OCI-LY1 (cell line): ENCODE measurements around the gene SPATA12.
A peak's percentile ranks its signal among the peaks of the same experiment; 100 is the strongest.

ENCODE experiments used
- H2AFZ ChIP-seq: fragments of 200-600 bp; sonication (generic), shearing (Covaris generic); 2 replicates; pipeline ENCODE4 v1.6.0; 2014; ENCODE audit warnings: antibody characterized with exemption, mild to moderate bottlenecking, low read length
- H3F3A ChIP-seq: fragments of 200-600 bp; sonication (generic), shearing (Covaris generic); 2 replicates; pipeline ENCODE4 v1.6.0; 2014; ENCODE audit warnings: mild to moderate bottlenecking, antibody characterized with exemption, low read length, moderate library complexity; ENCODE audit not compliant: insufficient read depth
- H3K27ac ChIP-seq: fragments of 200-600 bp; sonication (generic); 2 replicates; pipeline ENCODE4 v1.5.1; 2014; ENCODE audit warnings: low read length, mixed run types, mild to moderate bottlenecking, low read depth; ENCODE audit not compliant: poor library complexity, severe bottlenecking
- H3K27me3 ChIP-seq: fragments of 200-600 bp; sonication (generic); 2 replicates; pipeline ENCODE4 v1.6.0; 2014; ENCODE audit warnings: antibody characterized with exemption, mild to moderate bottlenecking, low read length, moderate library complexity; ENCODE audit not compliant: insufficient read depth
- H3K36me3 ChIP-seq: fragments of 200-600 bp; sonication (generic); 2 replicates; pipeline ENCODE4 v1.6.1; 2014; ENCODE audit warnings: mild to moderate bottlenecking, antibody characterized with exemption, low read length, moderate library complexity, mixed read lengths; ENCODE audit not compliant: insufficient read depth
- H3K4me1 ChIP-seq: fragments of 200-600 bp; sonication (generic); 2 replicates; pipeline ENCODE4 v1.5.1; 2014; ENCODE audit warnings: mild to moderate bottlenecking, low read length, moderate library complexity; ENCODE audit not compliant: insufficient read depth, severe bottlenecking
- H3K4me2 ChIP-seq: fragments of 200-600 bp; sonication (generic), shearing (Covaris generic); 2 replicates; pipeline ENCODE4 v1.6.1; 2014; ENCODE audit warnings: low read length
- H3K4me3 ChIP-seq: fragments of 200-600 bp; sonication (generic); 2 replicates; pipeline ENCODE4 v1.5.1; 2014; ENCODE audit warnings: low read length, low read depth, mild to moderate bottlenecking, mixed read lengths; ENCODE audit not compliant: poor library complexity, severe bottlenecking
- H3K79me2 ChIP-seq: fragments of 200-600 bp; shearing (Covaris generic); 2 replicates; pipeline ENCODE4 v1.6.1; 2016; ENCODE audit warnings: mixed run types, low read length, mixed read lengths; ENCODE audit not compliant: insufficient read depth
- H3K9ac ChIP-seq: fragments of 200-600 bp; sonication (generic), shearing (Covaris generic); 2 replicates; pipeline ENCODE4 v1.6.1; 2014; ENCODE audit warnings: mild to moderate bottlenecking, low read length, mixed read lengths
- H3K9me2 ChIP-seq: fragments of 200-600 bp; sonication (generic), shearing (Covaris generic); 2 replicates; pipeline ENCODE4 v1.6.1; 2014; ENCODE audit warnings: low read depth, mild to moderate bottlenecking, low read length, mixed read lengths
- H3K9me3 ChIP-seq: fragments of 200-600 bp; shearing (Covaris generic); 2 replicates; pipeline ENCODE4 v1.6.1; 2014; ENCODE audit warnings: low read length, mixed read lengths
- H4K20me1 ChIP-seq: fragments of 200-600 bp; sonication (generic), shearing (Covaris generic); 2 replicates; pipeline ENCODE4 v1.6.0; 2016; ENCODE audit warnings: mild to moderate bottlenecking, low read length; ENCODE audit not compliant: insufficient read depth
- EZH2 ChIP-seq: fragments of 200-600 bp; sonication (generic), shearing (Covaris generic); IDR thresholded peaks from 2 replicates; pipeline ENCODE4 v1.8.0; 2017; ENCODE audit warnings: borderline replicate concordance, mixed run types, mild to moderate bottlenecking, antibody characterized with exemption, low read length, moderate library complexity, mixed read lengths
- TF ChIP-seq, protein P1 (sequence below): fragments of 200-600 bp; sonication (generic), shearing (Covaris generic); IDR thresholded peaks from 2 replicates; pipeline ENCODE4 v1.5.1; 2017; ENCODE audit warnings: mild to moderate bottlenecking, antibody characterized with exemption, low read length, moderate library complexity, mixed read lengths

Gene SPATA12

DNA sequence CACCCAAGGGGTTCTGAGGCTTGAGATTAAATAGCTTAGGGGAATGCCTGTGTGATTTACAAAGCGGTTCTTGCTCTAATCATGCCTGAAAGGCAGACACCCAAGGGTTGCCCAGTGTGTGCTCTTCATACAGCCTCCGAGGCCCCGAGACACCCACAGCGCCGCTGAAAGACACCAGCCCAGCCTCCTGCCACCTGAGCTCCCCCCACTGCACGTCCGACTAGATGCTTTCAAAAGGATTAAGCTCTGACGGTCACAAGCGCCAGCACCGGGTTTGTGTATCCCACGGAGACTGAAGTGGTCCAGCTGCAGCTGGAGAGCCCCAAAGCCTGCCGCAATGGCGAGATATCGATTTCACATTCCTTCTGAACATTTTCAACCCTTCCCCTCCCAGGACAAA lies 50.3 kb downstream of the SPATA12 start:
- Histone ChIP-seq H3K9me3 (no peaks in the 10 kb centered on the region), H3K4me1 (no peaks in the 10 kb centered on the region), H3K36me3 (no peaks in the 10 kb centered on the region), H3K79me2 (no peaks in the 10 kb centered on the region), H4K20me1 (no peaks in the 10 kb centered on the region), H3K9ac (no peak overlapping the region), H2AFZ (no peak overlapping the region), H3F3A (no peaks in the 10 kb centered on the region), H3K4me2 (no peak overlapping the region), H3K27ac (no peak overlapping the region), H3K4me3 (no peak overlapping the region), H3K27me3 (no peaks in the 10 kb centered on the region), H3K9me2 (no peaks in the 10 kb centered on the region)
- TF ChIP-seq EZH2: no peak
- TF ChIP-seq, protein P1, sequence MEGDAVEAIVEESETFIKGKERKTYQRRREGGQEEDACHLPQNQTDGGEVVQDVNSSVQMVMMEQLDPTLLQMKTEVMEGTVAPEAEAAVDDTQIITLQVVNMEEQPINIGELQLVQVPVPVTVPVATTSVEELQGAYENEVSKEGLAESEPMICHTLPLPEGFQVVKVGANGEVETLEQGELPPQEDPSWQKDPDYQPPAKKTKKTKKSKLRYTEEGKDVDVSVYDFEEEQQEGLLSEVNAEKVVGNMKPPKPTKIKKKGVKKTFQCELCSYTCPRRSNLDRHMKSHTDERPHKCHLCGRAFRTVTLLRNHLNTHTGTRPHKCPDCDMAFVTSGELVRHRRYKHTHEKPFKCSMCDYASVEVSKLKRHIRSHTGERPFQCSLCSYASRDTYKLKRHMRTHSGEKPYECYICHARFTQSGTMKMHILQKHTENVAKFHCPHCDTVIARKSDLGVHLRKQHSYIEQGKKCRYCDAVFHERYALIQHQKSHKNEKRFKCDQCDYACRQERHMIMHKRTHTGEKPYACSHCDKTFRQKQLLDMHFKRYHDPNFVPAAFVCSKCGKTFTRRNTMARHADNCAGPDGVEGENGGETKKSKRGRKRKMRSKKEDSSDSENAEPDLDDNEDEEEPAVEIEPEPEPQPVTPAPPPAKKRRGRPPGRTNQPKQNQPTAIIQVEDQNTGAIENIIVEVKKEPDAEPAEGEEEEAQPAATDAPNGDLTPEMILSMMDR: no peak

DNA sequence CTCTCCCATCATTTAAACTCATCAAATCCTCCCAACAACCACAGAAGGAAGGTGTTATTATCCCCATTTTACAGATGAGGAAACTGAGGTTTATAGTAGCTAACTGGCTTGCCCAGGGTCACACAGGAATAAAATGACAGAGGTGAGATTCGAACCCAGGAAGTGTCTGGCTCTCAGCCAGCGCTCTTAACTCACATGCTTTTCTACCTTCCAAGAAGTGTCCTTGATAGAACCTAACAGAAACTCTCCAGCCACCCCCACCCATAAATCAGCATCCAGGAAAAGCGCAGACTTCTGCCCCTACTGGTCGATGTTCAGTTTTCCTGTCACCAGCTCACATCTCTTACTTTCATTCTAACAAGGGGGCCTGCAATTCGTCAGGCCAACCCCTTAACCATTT lies 51.7 kb downstream of the SPATA12 start:
- H3K4me3 ChIP-seq: no peak overlapping the region
- H3K27me3 ChIP-seq: no peaks in the 10 kb centered on the region
- H2AFZ ChIP-seq: no peak overlapping the region
- no peak overlapping the region for H3K9ac ChIP-seq
- H4K20me1 ChIP-seq: no peaks in the 10 kb centered on the region
- no peaks in the 10 kb centered on the region for H3K79me2 ChIP-seq
- no peak overlapping the region for H3K4me2 ChIP-seq
- no peaks in the 10 kb centered on the region for H3K9me3 ChIP-seq
- no peaks in the 10 kb centered on the region for H3K9me2 ChIP-seq
- H3F3A ChIP-seq: no peaks in the 10 kb centered on the region
- no peak overlapping the region for H3K27ac ChIP-seq
- H3K4me1 ChIP-seq: no peaks in the 10 kb centered on the region
- H3K36me3 ChIP-seq: no peaks in the 10 kb centered on the region
- TF ChIP-seq EZH2: no peak
- TF ChIP-seq, protein P1: peak; percentile 58; the same call in 1 of the 2 replicates

GRCh38 chr3:57116501-57116900 lies 56.0 kb downstream of the SPATA12 start:
- H3K79me2 ChIP-seq: no peaks in the 10 kb centered on the region
- H3K27me3 ChIP-seq: no peaks in the 10 kb centered on the region
- no peak overlapping the region for H3K27ac ChIP-seq
- H3K9ac ChIP-seq: no peak overlapping the region
- no peaks in the 10 kb centered on the region for H4K20me1 ChIP-seq
- no peak overlapping the region for H2AFZ ChIP-seq
- H3K36me3 ChIP-seq: no peaks in the 10 kb centered on the region
- H3F3A ChIP-seq: no peaks in the 10 kb centered on the region
- H3K9me2 ChIP-seq: no peaks in the 10 kb centered on the region
- no peaks in the 10 kb centered on the region for H3K9me3 ChIP-seq
- no peak overlapping the region for H3K4me2 ChIP-seq
- no peaks in the 10 kb centered on the region for H3K4me1 ChIP-seq
- TF ChIP-seq, protein P1: no peak
- no peak for TF ChIP-seq EZH2
- H3K4me3 ChIP-seq: no peak overlapping the region
